MM.1S (cell line): ENCODE measurements around the gene ADNP.

Experiments
- CTCF ChIP-seq: fragments of 300-600 bp; sonication (generic); IDR thresholded peaks from 2 replicates; pipeline ENCODE4 v1.5.1; 2016; ENCODE audit warnings: antibody characterized with exemption, low read length, mixed read lengths
- EZH2 ChIP-seq: fragments of 300-600 bp; sonication (generic); optimal IDR thresholded peaks from 2 replicates; pipeline ENCODE3; 2017; ENCODE audit warnings: low read depth, mild to moderate bottlenecking, antibody characterized with exemption, low read length, mixed read lengths
- EZH2phosphoT487 ChIP-seq: fragments of 300-600 bp; sonication (generic); IDR thresholded peaks from 2 replicates; pipeline ENCODE4 v1.6.1; 2018; ENCODE audit warnings: antibody characterized with exemption, low read length

DNA sequence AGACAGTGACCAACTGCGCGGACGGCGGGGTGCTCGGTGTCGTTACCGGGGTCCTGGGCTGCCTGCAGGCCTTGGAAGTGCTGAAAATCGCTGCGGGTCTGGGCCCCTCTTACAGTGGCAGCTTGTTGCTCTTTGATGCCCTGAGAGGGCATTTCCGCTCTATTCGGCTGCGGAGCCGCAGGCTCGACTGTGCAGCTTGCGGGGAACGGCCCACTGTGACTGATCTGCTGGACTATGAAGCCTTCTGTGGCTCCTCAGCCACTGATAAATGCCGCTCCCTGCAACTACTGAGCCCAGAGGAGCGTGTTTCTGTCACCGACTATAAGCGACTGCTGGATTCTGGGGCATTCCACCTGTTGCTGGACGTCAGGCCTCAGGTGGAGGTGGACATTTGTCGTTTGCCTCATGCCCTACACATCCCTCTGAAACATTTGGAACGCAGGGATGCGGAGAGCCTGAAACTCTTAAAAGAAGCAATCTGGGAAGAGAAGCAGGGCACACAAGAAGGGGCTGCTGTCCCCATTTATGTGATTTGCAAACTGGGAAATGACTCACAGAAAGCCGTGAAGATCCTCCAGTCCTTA lies 28.4 kb upstream of the ADNP start:
- no peak for TF ChIP-seq CTCF
- no peak for TF ChIP-seq EZH2phosphoT487
- TF ChIP-seq EZH2 = no peak
